Midbrain (tissue), 1 donor: Measurements from ENCODE around the gene COA7.
"Not testable (repeated sequence)": the region's sequence is repeated elsewhere in the genome, so short reads cannot be mapped to it uniquely, and the experiment has no call there.

Source experiments
- DNase-seq: peaks from one replicate; lab custom pipeline; 2025; lab: John Stamatoyannopoulos, UW

The COA7 gene

GRCh38 chr1:52706136-52706670 lies 8.1 kb upstream of the COA7 start:
- DNase-seq: no peak

GRCh38 chr1:52702886-52703787 lies 5.0 kb upstream of the COA7 start:
- DNase-seq: peak; percentile 93

GRCh38 chr1:52695627-52696026 lies 2.5 kb downstream of the COA7 start:
- DNase-seq: no peak

GRCh38 chr1:52693843-52694242 lies 4.3 kb downstream of the COA7 start:
- DNase-seq: no peak

GRCh38 chr1:52693351-52693750 lies 4.8 kb downstream of the COA7 start:
- not testable (repeated sequence) for DNase-seq

GRCh38 chr1:52692697-52693096 lies 5.5 kb downstream of the COA7 start:
- no peak for DNase-seq

- no peak for DNase-seq
Observed at GRCh38 chr1:52691821-52692220, 6.3 kb downstream of the COA7 start.

GRCh38 chr1:52686830-52687229 lies 11.3 kb downstream of the COA7 start:
- DNase-seq: no peak

GRCh38 chr1:52686261-52686751 lies 11.8 kb downstream of the COA7 start:
- peak; percentile 78 for DNase-seq

- DNase-seq: no peak
Observed at GRCh38 chr1:52684545-52684944, 13.6 kb downstream of the COA7 start.

- no peak for DNase-seq
Observed at GRCh38 chr1:52683367-52683940, 14.7 kb downstream of the COA7 start.

- DNase-seq: no peak
Observed at GRCh38 chr1:52681136-52681535, 17.0 kb downstream of the COA7 start.

GRCh38 chr1:52680353-52680752 lies 17.8 kb downstream of the COA7 start:
- DNase-seq: no peak

GRCh38 chr1:52679498-52679897 lies 18.6 kb downstream of the COA7 start:
- DNase-seq: no peak

GRCh38 chr1:52679048-52679447 lies 19.1 kb downstream of the COA7 start:
- no peak for DNase-seq

GRCh38 chr1:52677076-52677806 lies 20.9 kb downstream of the COA7 start:
- DNase-seq: no peak

- no peak for DNase-seq
Observed at GRCh38 chr1:52676249-52676903, 21.8 kb downstream of the COA7 start.

- DNase-seq: no peak
Observed at GRCh38 chr1:52674497-52675384, 23.4 kb downstream of the COA7 start.

GRCh38 chr1:52673513-52673912 lies 24.6 kb downstream of the COA7 start:
- no peak for DNase-seq

- DNase-seq: no peak
Observed at GRCh38 chr1:52672946-52673345, 25.2 kb downstream of the COA7 start.

- no peak for DNase-seq
Observed at GRCh38 chr1:52670604-52671003, 27.5 kb downstream of the COA7 start.
